ENCODE measurements around the gene PLA2G4F.

Gene PLA2G4F

GRCh38 chr15:42156243-42156922 is at the start of gene PLA2G4F:
Gene PLA2G4F, minus strand, starts transcription at chr15:42156636. Its CDS starts 87 bp downstream, at chr15:42156549.
- Histone ChIP-seq H3K4me3 (peak within 1 kb of the TSS; percentile 22 to 54 (median 29)), H3K27ac (peak within 1 kb of the TSS in 18 of 21 experiments; percentile 26 to 82 (median 73))

- no peak overlapping the region for H3K27ac ChIP-seq
- no peak overlapping the region for H3K4me3 ChIP-seq
Measured at GRCh38 chr15:42203891-42204290, 47.5 kb upstream of the PLA2G4F start.

GRCh38 chr15:42202653-42203052 is 46.2 kb upstream of the PLA2G4F start:
- no peak overlapping the region for H3K4me3 ChIP-seq
- H3K27ac ChIP-seq = no peak overlapping the region

- Histone ChIP-seq H3K4me3 (no peak overlapping the region), H3K27ac (no peak overlapping the region)
Measured at GRCh38 chr15:42201801-42202200, 45.4 kb upstream of the PLA2G4F start.

- Histone ChIP-seq H3K4me3 (no peak overlapping the region), H3K27ac (no peak overlapping the region)
Measured at GRCh38 chr15:42199126-42199525, 42.7 kb upstream of the PLA2G4F start.

GRCh38 chr15:42198516-42198915 is 42.1 kb upstream of the PLA2G4F start:
- no peak overlapping the region for H3K4me3 ChIP-seq
- H3K27ac ChIP-seq = no peak overlapping the region

- no peak overlapping the region for H3K27ac ChIP-seq
Measured at GRCh38 chr15:42194513-42194912, 38.1 kb upstream of the PLA2G4F start.

GRCh38 chr15:42193383-42193782 is 36.9 kb upstream of the PLA2G4F start:
- H3K4me3 ChIP-seq = no peak overlapping the region
- H3K27ac ChIP-seq = no peak overlapping the region

More at GRCh38 chr15:42194513-42194912, 38.1 kb upstream of the PLA2G4F start:
- no peak overlapping the region for H3K4me3 ChIP-seq

- H3K27ac ChIP-seq = no peak overlapping the region
- no peak overlapping the region for H3K4me3 ChIP-seq
Measured at GRCh38 chr15:42191610-42192346, 35.3 kb upstream of the PLA2G4F start.

GRCh38 chr15:42190370-42190769 is 33.9 kb upstream of the PLA2G4F start:
- Histone ChIP-seq H3K27ac (no peak overlapping the region), H3K4me3 (no peak overlapping the region)

- no peak overlapping the region for H3K27ac ChIP-seq
- H3K4me3 ChIP-seq = no peak overlapping the region
Measured at GRCh38 chr15:42185801-42186200, 29.4 kb upstream of the PLA2G4F start.

- H3K4me3 ChIP-seq = no peak overlapping the region
- no peak overlapping the region for H3K27ac ChIP-seq
Measured at GRCh38 chr15:42184736-42185135, 28.3 kb upstream of the PLA2G4F start.

- H3K27ac ChIP-seq = no peak overlapping the region
- no peak overlapping the region for H3K4me3 ChIP-seq
Measured at GRCh38 chr15:42184296-42184695, 27.9 kb upstream of the PLA2G4F start.

GRCh38 chr15:42182961-42183360 is 26.5 kb upstream of the PLA2G4F start:
- peak overlapping the region in 2 of 21 experiments; percentile 7 to 29 for H3K27ac ChIP-seq
- H3K4me3 ChIP-seq = no peak overlapping the region

- Histone ChIP-seq H3K27ac (peak overlapping the region in 2 of 21 experiments; percentile 7 to 29), H3K4me3 (no peak overlapping the region)
Measured at GRCh38 chr15:42182328-42182886, 26.0 kb upstream of the PLA2G4F start.

- Histone ChIP-seq H3K27ac (no peak overlapping the region), H3K4me3 (no peak overlapping the region)
Measured at GRCh38 chr15:42178056-42178455, 21.6 kb upstream of the PLA2G4F start.

- Histone ChIP-seq H3K27ac (no peak overlapping the region), H3K4me3 (no peak overlapping the region)
Measured at GRCh38 chr15:42175671-42176070, 19.2 kb upstream of the PLA2G4F start.

GRCh38 chr15:42172475-42172874 is 16.0 kb upstream of the PLA2G4F start:
- H3K27ac ChIP-seq = no peak overlapping the region

GRCh38 chr15:42171795-42172194 is 15.4 kb upstream of the PLA2G4F start:
- H3K4me3 ChIP-seq = no peak overlapping the region
- H3K27ac ChIP-seq = no peak overlapping the region

More at GRCh38 chr15:42172475-42172874, 16.0 kb upstream of the PLA2G4F start:
- no peak overlapping the region for H3K4me3 ChIP-seq

GRCh38 chr15:42171122-42171521 is 14.7 kb upstream of the PLA2G4F start:
- Histone ChIP-seq H3K4me3 (no peak overlapping the region), H3K27ac (peak overlapping the region in 1 of 21 experiments; percentile 1)

Measured in skin epidermis (tissue), 12 donors.